ENCODE measurements around the gene MEGF6. TPM values are rescaled to one million over a fixed set of nuclear protein-coding genes. Genes with fewer than 3 reads are reported as not detected.

The MEGF6 gene
- total RNA-seq, 2 donors from 2014 or later: 83.0 to 103 TPM

DNA sequence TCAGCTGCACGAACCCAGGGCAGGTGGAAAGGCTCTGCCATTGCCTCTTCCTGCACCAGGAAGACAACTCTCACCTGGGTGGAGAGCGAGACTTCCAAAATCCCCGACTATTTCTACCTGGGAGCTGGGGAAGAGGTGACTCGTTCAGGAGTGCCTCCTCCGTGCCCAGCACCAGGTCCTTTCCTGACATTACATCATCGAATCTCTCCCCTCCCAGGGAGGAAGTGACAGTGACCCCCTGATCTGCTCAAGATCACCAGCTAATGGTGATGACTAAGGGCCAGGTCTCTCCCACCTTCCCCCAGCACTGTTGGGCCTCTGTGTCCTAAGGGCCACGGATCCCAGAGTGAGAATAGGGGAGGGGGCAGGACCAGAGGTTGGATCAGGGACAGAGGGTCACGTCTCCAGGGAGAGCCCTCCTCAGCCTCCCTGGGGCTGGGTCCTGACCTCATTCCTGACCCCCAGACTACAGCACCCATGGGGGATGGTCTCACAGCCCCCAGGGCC is 6.8 kb downstream of the MEGF6 start:
- Histone ChIP-seq H3K9ac (ENCODE audit: extremely low read depth, low read length, poor library complexity, severe bottlenecking) (no peak overlapping the region), H3K4me3 (ENCODE audit: low read length) (no peak overlapping the region), H3K4me1 (ENCODE audit: control insufficient read depth, insufficient read depth, low read length) (no peaks in the 10 kb centered on the region), H3K9me3 (ENCODE audit: control insufficient read depth, low read length) (no peaks in the 10 kb centered on the region), H3K36me3 (ENCODE audit: control insufficient read depth, insufficient read depth, low read length) (no peaks in the 10 kb centered on the region), H3K27ac (ENCODE audit: low read depth, low read length) (no peak overlapping the region), H3K27me3 (ENCODE audit: control insufficient read depth, insufficient read depth, low read length, poor library complexity, severe bottlenecking) (no peaks in the 10 kb centered on the region)
- 90 to 92% methylated on average over 5 to 8 of the region's 8 CpGs for WGBS, 2 experiments (ENCODE audit: insufficient coverage in 1 of 2, insufficient read length in 1 of 2)
- Mint-ChIP-seq H3K36me3 (ENCODE audit: low read depth) (peaks cover 2% of the 10 kb centered on the region), H3K4me1 (peaks cover 4% of the 10 kb centered on the region), H3K27ac (no peak overlapping the region), H3K4me3 (no peak overlapping the region), H3K9me3 (no peaks in the 10 kb centered on the region), H3K27me3 (ENCODE audit: insufficient read depth) (no peaks in the 10 kb centered on the region)
- TF ChIP-seq, protein P1, sequence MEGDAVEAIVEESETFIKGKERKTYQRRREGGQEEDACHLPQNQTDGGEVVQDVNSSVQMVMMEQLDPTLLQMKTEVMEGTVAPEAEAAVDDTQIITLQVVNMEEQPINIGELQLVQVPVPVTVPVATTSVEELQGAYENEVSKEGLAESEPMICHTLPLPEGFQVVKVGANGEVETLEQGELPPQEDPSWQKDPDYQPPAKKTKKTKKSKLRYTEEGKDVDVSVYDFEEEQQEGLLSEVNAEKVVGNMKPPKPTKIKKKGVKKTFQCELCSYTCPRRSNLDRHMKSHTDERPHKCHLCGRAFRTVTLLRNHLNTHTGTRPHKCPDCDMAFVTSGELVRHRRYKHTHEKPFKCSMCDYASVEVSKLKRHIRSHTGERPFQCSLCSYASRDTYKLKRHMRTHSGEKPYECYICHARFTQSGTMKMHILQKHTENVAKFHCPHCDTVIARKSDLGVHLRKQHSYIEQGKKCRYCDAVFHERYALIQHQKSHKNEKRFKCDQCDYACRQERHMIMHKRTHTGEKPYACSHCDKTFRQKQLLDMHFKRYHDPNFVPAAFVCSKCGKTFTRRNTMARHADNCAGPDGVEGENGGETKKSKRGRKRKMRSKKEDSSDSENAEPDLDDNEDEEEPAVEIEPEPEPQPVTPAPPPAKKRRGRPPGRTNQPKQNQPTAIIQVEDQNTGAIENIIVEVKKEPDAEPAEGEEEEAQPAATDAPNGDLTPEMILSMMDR (conservative IDR thresholded peaks at IDR 0.05): no peak
- no peak for DNase-seq

DNA sequence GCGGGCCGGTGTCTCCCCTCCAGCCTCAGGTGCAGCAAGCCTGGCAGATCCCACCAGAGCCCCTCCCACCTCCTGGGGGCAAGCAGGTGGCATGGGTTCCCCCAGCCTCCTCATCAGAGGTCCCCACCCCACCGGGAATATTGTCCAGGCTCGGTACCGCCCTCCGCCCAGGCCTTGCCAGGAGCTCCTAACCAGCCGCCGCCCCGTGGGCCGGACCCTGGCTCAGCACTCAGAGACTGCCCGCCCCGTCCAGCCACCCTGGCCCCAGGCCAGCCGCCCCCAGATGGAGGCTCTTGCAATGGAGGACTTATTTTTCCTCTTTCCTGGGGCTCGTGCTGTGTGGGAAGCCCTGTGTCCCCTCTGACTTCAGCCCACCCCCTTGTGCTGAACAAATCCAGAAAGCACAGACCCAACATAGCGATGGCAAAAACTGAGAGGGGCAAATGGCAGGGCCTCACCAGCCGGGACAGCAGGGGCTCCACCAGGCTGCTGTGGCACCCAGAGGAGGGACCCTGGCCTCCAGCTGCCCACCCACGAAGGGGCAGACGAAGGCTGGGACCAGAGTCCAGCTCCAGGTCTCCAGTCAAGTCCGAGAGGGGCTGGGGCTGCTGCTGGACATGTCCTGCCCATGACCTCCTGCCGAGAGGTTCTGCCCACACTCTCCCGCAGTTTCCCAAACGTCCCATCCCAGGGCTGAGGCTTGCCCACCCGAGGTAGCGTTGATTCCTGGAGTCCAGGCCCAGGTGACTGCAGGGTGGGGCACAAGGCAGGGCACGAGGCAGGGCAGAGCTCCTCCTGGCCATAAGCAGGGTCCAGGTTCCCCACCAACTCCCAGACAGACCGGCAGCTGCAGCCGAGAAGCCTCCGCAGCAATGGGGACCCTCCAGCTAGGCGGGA is 7.5 kb downstream of the MEGF6 start:
- no peaks in the 10 kb centered on the region for H3K27me3 Mint-ChIP-seq (ENCODE audit: insufficient read depth)
- TF ChIP-seq, protein P1 (conservative IDR thresholded peaks at IDR 0.05): no peak
- Histone ChIP-seq H3K9ac (ENCODE audit: extremely low read depth, low read length, poor library complexity, severe bottlenecking) (no peak overlapping the region), H3K9me3 (ENCODE audit: control insufficient read depth, low read length) (no peaks in the 10 kb centered on the region), H3K4me3 (ENCODE audit: low read length) (no peak overlapping the region), H3K4me1 (ENCODE audit: control insufficient read depth, insufficient read depth, low read length) (no peaks in the 10 kb centered on the region), H3K27me3 (ENCODE audit: control insufficient read depth, insufficient read depth, low read length, poor library complexity, severe bottlenecking) (no peaks in the 10 kb centered on the region), H3K27ac (ENCODE audit: low read depth, low read length) (no peak overlapping the region), H3K36me3 (ENCODE audit: control insufficient read depth, insufficient read depth, low read length) (no peaks in the 10 kb centered on the region)
- H3K4me1 Mint-ChIP-seq: no peaks in the 10 kb centered on the region
- DNase-seq: no peak
- peaks cover 2% of the 10 kb centered on the region for H3K36me3 Mint-ChIP-seq (ENCODE audit: low read depth)
- H3K4me3 Mint-ChIP-seq: no peak overlapping the region
- WGBS, 2 experiments (ENCODE audit: insufficient coverage in 1 of 2, insufficient read length in 1 of 2): 91% methylated on average over 14 to 29 of the region's 29 CpGs
- no peaks in the 10 kb centered on the region for H3K9me3 Mint-ChIP-seq
- no peak overlapping the region for H3K27ac Mint-ChIP-seq

DNA sequence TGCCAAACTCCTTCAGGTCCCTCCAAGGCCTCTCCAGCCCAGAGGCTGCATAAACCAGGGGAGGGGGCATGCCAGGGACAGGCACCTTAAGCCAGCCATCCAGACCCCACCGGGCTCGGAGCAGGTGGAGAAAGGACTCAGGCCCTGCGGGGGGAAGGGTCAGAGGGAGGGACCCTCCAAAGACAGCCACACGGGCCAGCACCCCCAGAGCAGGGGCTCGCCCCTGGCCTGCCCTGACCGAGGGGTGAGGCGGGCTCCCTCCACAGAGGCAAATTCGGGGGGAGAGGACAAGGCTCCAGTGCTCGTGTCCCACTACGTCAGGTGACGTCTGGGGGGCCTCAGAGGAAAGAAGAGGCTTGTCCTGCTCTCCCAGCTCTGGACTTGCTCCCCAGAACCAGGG is 8.2 kb downstream of the MEGF6 start:
- Histone ChIP-seq H3K27me3 (ENCODE audit: control insufficient read depth, insufficient read depth, low read length, poor library complexity, severe bottlenecking) (no peaks in the 10 kb centered on the region), H3K27ac (ENCODE audit: low read depth, low read length) (no peak overlapping the region), H3K4me1 (ENCODE audit: control insufficient read depth, insufficient read depth, low read length) (no peaks in the 10 kb centered on the region), H3K36me3 (ENCODE audit: control insufficient read depth, insufficient read depth, low read length) (no peaks in the 10 kb centered on the region), H3K9ac (ENCODE audit: extremely low read depth, low read length, poor library complexity, severe bottlenecking) (no peak overlapping the region), H3K9me3 (ENCODE audit: control insufficient read depth, low read length) (no peaks in the 10 kb centered on the region), H3K4me3 (ENCODE audit: low read length) (no peak overlapping the region)
- H3K27me3 Mint-ChIP-seq (ENCODE audit: insufficient read depth): no peaks in the 10 kb centered on the region
- H3K4me3 Mint-ChIP-seq: no peak overlapping the region
- H3K4me1 Mint-ChIP-seq: peaks cover 2% of the 10 kb centered on the region
- H3K27ac Mint-ChIP-seq: no peak overlapping the region
- 90 to 100% methylated on average over 3 to 11 of the region's 11 CpGs for WGBS, 2 experiments (ENCODE audit: insufficient coverage in 1 of 2, insufficient read length in 1 of 2)
- H3K9me3 Mint-ChIP-seq: no peaks in the 10 kb centered on the region
- peaks cover 2% of the 10 kb centered on the region for H3K36me3 Mint-ChIP-seq (ENCODE audit: low read depth)
- no peak for DNase-seq
- TF ChIP-seq, protein P1 (conservative IDR thresholded peaks at IDR 0.05): no peak
